ENCODE results near the gene MYH3. TPM values are rescaled to one million over a fixed set of nuclear protein-coding genes. Genes with fewer than 3 reads are reported as not detected.
A peak's percentile ranks its signal among the peaks of the same experiment; 100 is the strongest.

MYH3 gene
- 1 to 10 TPM in 1 of 6 experiments, under 1 TPM in 5; 0.28 to 1.5 (median 0.50) TPM for total RNA-seq (2021; fragmentation: NEBNext Ultra II Directional; extraction: Animal tissue kit (Norgen Biotek cat#: 25700))
- long read RNA-seq, result 0 reads

GRCh38 chr17:10657148-10657547 lies at the start of gene MYH3:
MYH3 (minus strand) TSS chr17:10657309; CDS start chr17:10655064, 2,245 bp downstream.
- no peak for TF ChIP-seq CTCF (IDR thresholded peaks at IDR 0.05)
- no peaks in the 10 kb centered on the region for H3K36me3 Mint-ChIP-seq (ENCODE audit: low read depth)
- H3K4me1 Mint-ChIP-seq (ENCODE audit: low read depth), result no peaks in the 10 kb centered on the region
- no peak within 1 kb of the TSS for H3K4me3 Mint-ChIP-seq
- peaks cover 1% of the 10 kb centered on the region for H3K27me3 Mint-ChIP-seq (ENCODE audit: insufficient read depth)
- H3K27ac Mint-ChIP-seq, result no peak within 1 kb of the TSS
- H3K9me3 Mint-ChIP-seq, result no peaks in the 10 kb centered on the region
- DNase-seq, result no peak

GRCh38 chr17:10705727-10706126 lies 48.6 kb upstream of the MYH3 start:
- Mint-ChIP-seq H3K4me3 (no peak overlapping the region), H3K36me3 (ENCODE audit: low read depth) (peaks cover 20% of the 10 kb centered on the region), H3K9me3 (no peaks in the 10 kb centered on the region), H3K27me3 (ENCODE audit: insufficient read depth) (peaks cover 1% of the 10 kb centered on the region; the same call in 1 of the 2 replicates), H3K4me1 (ENCODE audit: low read depth) (peaks cover 20% of the 10 kb centered on the region), H3K27ac (no peak overlapping the region)
- no peak for TF ChIP-seq CTCF (IDR thresholded peaks at IDR 0.05)
- no peak for DNase-seq

GRCh38 chr17:10702574-10702973 lies 45.5 kb upstream of the MYH3 start:
- H3K4me3 Mint-ChIP-seq, result peak overlapping the region; percentile 38; the same call in 1 of the 2 replicates
- no peaks in the 10 kb centered on the region for H3K27me3 Mint-ChIP-seq (ENCODE audit: insufficient read depth)
- no peak for TF ChIP-seq CTCF (IDR thresholded peaks at IDR 0.05)
- peaks cover 7% of the 10 kb centered on the region for H3K36me3 Mint-ChIP-seq (ENCODE audit: low read depth)
- peaks cover 33% of the 10 kb centered on the region for H3K4me1 Mint-ChIP-seq (ENCODE audit: low read depth)
- DNase-seq, result peak; percentile 18
- peak overlapping the region; percentile 54; the same call in 1 of the 2 replicates for H3K27ac Mint-ChIP-seq
- no peaks in the 10 kb centered on the region for H3K9me3 Mint-ChIP-seq

- no peak for DNase-seq
- Mint-ChIP-seq H3K27ac (peak overlapping the region; percentile 70), H3K4me1 (ENCODE audit: low read depth) (peaks cover 47% of the 10 kb centered on the region), H3K9me3 (no peaks in the 10 kb centered on the region), H3K27me3 (ENCODE audit: insufficient read depth) (no peaks in the 10 kb centered on the region), H3K36me3 (ENCODE audit: low read depth) (peaks cover 11% of the 10 kb centered on the region), H3K4me3 (peak overlapping the region; percentile 46; the same call in 1 of the 2 replicates)
- TF ChIP-seq CTCF (IDR thresholded peaks at IDR 0.05), result no peak
These were observed 42.7 kb upstream of the MYH3 start for GRCh38 chr17:10699856-10700255.

GRCh38 chr17:10698096-10698818 lies 41.1 kb upstream of the MYH3 start:
- H3K4me1 Mint-ChIP-seq (ENCODE audit: low read depth), result peaks cover 52% of the 10 kb centered on the region
- peaks cover 20% of the 10 kb centered on the region for H3K36me3 Mint-ChIP-seq (ENCODE audit: low read depth)
- TF ChIP-seq CTCF (IDR thresholded peaks at IDR 0.05), result no peak
- peak overlapping the region; percentile 91 for H3K4me3 Mint-ChIP-seq
- H3K9me3 Mint-ChIP-seq, result no peaks in the 10 kb centered on the region
- DNase-seq, result no peak
- no peaks in the 10 kb centered on the region for H3K27me3 Mint-ChIP-seq (ENCODE audit: insufficient read depth)
- peak overlapping the region; percentile 92 for H3K27ac Mint-ChIP-seq

Data from HFFc6 (cell line).